ENCODE measurements around the gene ACTN4.

Gene ACTN4

GRCh38 chr19:38678217-38678890, 30.9 kb downstream of the ACTN4 start:
- DNase-seq (ENCODE audit: low read depth in 2 of 2): no peak

GRCh38 chr19:38678891-38679494, 31.5 kb downstream of the ACTN4 start:
- DNase-seq (ENCODE audit: low read depth in 2 of 2): no peak

- DNase-seq (ENCODE audit: low read depth in 2 of 2): no peak
Observed at GRCh38 chr19:38679839-38680238, 32.4 kb downstream of the ACTN4 start.

GRCh38 chr19:38682195-38682867, 34.9 kb downstream of the ACTN4 start:
- no peak for DNase-seq (ENCODE audit: low read depth in 2 of 2)

GRCh38 chr19:38682872-38683392, 35.5 kb downstream of the ACTN4 start:
- DNase-seq (ENCODE audit: low read depth in 2 of 2): no peak

- peak; percentile 82 for DNase-seq (ENCODE audit: low read depth in 2 of 2)
Observed at GRCh38 chr19:38683393-38684077, 36.1 kb downstream of the ACTN4 start.

GRCh38 chr19:38684078-38684861, 36.8 kb downstream of the ACTN4 start:
- peak in 1 of 2 experiments; percentile 63 for DNase-seq (ENCODE audit: low read depth in 2 of 2)

- no peak for DNase-seq (ENCODE audit: low read depth in 2 of 2)
Observed at GRCh38 chr19:38684862-38685665, 37.6 kb downstream of the ACTN4 start.

- no peak for DNase-seq (ENCODE audit: low read depth in 2 of 2)
Observed at GRCh38 chr19:38685666-38686529, 38.4 kb downstream of the ACTN4 start.

- no peak for DNase-seq (ENCODE audit: low read depth in 2 of 2)
Observed at GRCh38 chr19:38686530-38686888, 39.1 kb downstream of the ACTN4 start.

GRCh38 chr19:38687837-38688378, 40.5 kb downstream of the ACTN4 start:
- DNase-seq (ENCODE audit: low read depth in 2 of 2): no peak

- no peak for DNase-seq (ENCODE audit: low read depth in 2 of 2)
Observed at GRCh38 chr19:38690146-38690545, 42.7 kb downstream of the ACTN4 start.

- DNase-seq (ENCODE audit: low read depth in 2 of 2): no peak
Observed at GRCh38 chr19:38690832-38691231, 43.4 kb downstream of the ACTN4 start.

GRCh38 chr19:38691938-38692457, 44.5 kb downstream of the ACTN4 start:
- DNase-seq (ENCODE audit: low read depth in 2 of 2): peak; percentile 85 to 86

GRCh38 chr19:38692458-38693379, 45.3 kb downstream of the ACTN4 start:
- no peak for DNase-seq (ENCODE audit: low read depth in 2 of 2)

GRCh38 chr19:38693380-38694223, 46.2 kb downstream of the ACTN4 start:
- DNase-seq (ENCODE audit: low read depth in 2 of 2): peak; percentile 70 to 72

GRCh38 chr19:38695317-38695683, 47.9 kb downstream of the ACTN4 start:
- DNase-seq (ENCODE audit: low read depth in 2 of 2): no peak

Data from fibroblast of skin of left quadriceps (primary cell).